Measurements from ENCODE around the gene KCNQ4.

Gene KCNQ4

GRCh38 chr1:40783001-40783905 is at the start of gene KCNQ4:
KCNQ4 (plus strand) TSS chr1:40783787; CDS start chr1:40784094, 307 bp downstream.
- DNase-seq, result peak in 1 of 2 donors; percentile 23

- DNase-seq, result no peak
Observed at GRCh38 chr1:40734882-40735628, 48.5 kb upstream of the KCNQ4 start.

- DNase-seq, result no peak
Observed at GRCh38 chr1:40736085-40736531, 47.5 kb upstream of the KCNQ4 start.

GRCh38 chr1:40738831-40739230 is 44.8 kb upstream of the KCNQ4 start:
- DNase-seq, result no peak

- no peak for DNase-seq
Observed at GRCh38 chr1:40739455-40740008, 44.1 kb upstream of the KCNQ4 start.

- no peak for DNase-seq
Observed at GRCh38 chr1:40740039-40740996, 43.3 kb upstream of the KCNQ4 start.

- DNase-seq, result no peak
Observed at GRCh38 chr1:40740997-40741736, 42.4 kb upstream of the KCNQ4 start.

- no peak for DNase-seq
Observed at GRCh38 chr1:40742363-40743061, 41.1 kb upstream of the KCNQ4 start.

- no peak for DNase-seq
Observed at GRCh38 chr1:40743452-40743851, 40.1 kb upstream of the KCNQ4 start.

- DNase-seq, result no peak
Observed at GRCh38 chr1:40743860-40744259, 39.7 kb upstream of the KCNQ4 start.

- DNase-seq, result no peak
Observed at GRCh38 chr1:40745176-40745575, 38.4 kb upstream of the KCNQ4 start.

- no peak for DNase-seq
Observed at GRCh38 chr1:40746344-40747090, 37.1 kb upstream of the KCNQ4 start.

- no peak for DNase-seq
Observed at GRCh38 chr1:40748841-40749718, 34.5 kb upstream of the KCNQ4 start.

GRCh38 chr1:40749817-40750216 is 33.8 kb upstream of the KCNQ4 start:
- DNase-seq, result no peak

- DNase-seq, result no peak
Observed at GRCh38 chr1:40750451-40750908, 33.1 kb upstream of the KCNQ4 start.

GRCh38 chr1:40751802-40752201 is 31.8 kb upstream of the KCNQ4 start:
- DNase-seq, result no peak

- DNase-seq, result no peak
Observed at GRCh38 chr1:40753142-40753882, 30.3 kb upstream of the KCNQ4 start.

GRCh38 chr1:40754201-40754600 is 29.4 kb upstream of the KCNQ4 start:
- no peak for DNase-seq
